Stomach (tissue), 9 donors: ENCODE data around the gene COMMD3. TPM values are rescaled to one million over a fixed set of nuclear protein-coding genes. Genes with fewer than 3 reads are reported as not detected.

ENCODE experiments used
- DNase-seq, 2 donors: peaks; one replicate each; pipeline versions ENCODE4 v3.0.0 to v3.0.0-alpha.2; 2013 to 2019
- H3K27ac ChIP-seq, 5 donors: fragments of 200-600 bp in 4 of 5; sonication (generic) in 4 of 5; one replicate each; pipeline ENCODE4 v1.5.1; 2013 to 2019; ENCODE audit warnings: mild to moderate bottlenecking in 1 of 5, moderate library complexity in 1 of 5
- H3K27me3 ChIP-seq, 3 donors: fragments of 200-600 bp; sonication (generic); one replicate each; pipeline ENCODE4 v1.5.1; 2017 to 2019; ENCODE audit warnings: mixed run types in 1 of 3
- H3K36me3 ChIP-seq, 4 donors: fragments of 200-600 bp; sonication (generic); 1 replicate in 3 of 4; 2 replicates in 1 of 4; pipeline ENCODE4 v1.5.1; 2016 to 2019
- H3K4me1 ChIP-seq, 4 donors: fragments of 200-600 bp; sonication (generic); one replicate each; pipeline ENCODE4 v1.5.1; 2016 to 2019
- H3K4me3 ChIP-seq, 4 donors: fragments of 200-600 bp; sonication (generic) in 3 of 4; one replicate each; pipeline ENCODE4 v1.5.1; 2016 to 2019; ENCODE audit warnings: mild to moderate bottlenecking in 1 of 4
- H3K9me3 ChIP-seq, 4 donors: fragments of 200-600 bp; sonication (generic); one replicate each; pipeline ENCODE4 v1.5.1; 2016 to 2019
- CTCF ChIP-seq, 7 experiments: fragments of 450-650 bp in 4 of 7; fragments of 200-600 bp in 3 of 7; sonication (generic) in 3 of 7; IDR thresholded peaks; one replicate each; pipeline ENCODE4 v1.5.1; 2016 to 2019; ENCODE audit warnings: antibody characterized with exemption in 7 of 7, control low read depth in 2 of 7, mild to moderate bottlenecking in 1 of 7
- EP300 ChIP-seq: sonication (generic); formaldehyde crosslinking; IDR thresholded peaks from one replicate; pipeline ENCODE4 v1.6.1; 2017; ENCODE audit warnings: antibody characterized with exemption
- POLR2A ChIP-seq, 4 donors: fragments of 450-650 bp; IDR thresholded peaks; one replicate each; pipeline ENCODE4 v1.6.1; 2016; ENCODE audit warnings: antibody characterized with exemption in 4 of 4, control low read depth in 2 of 4, mild to moderate bottlenecking in 1 of 4, moderate library complexity in 1 of 4
- POLR2AphosphoS5 ChIP-seq, 3 donors: sonication (generic); formaldehyde crosslinking; IDR thresholded peaks; one replicate each; pipeline ENCODE4 v1.6.1; 2016; ENCODE audit warnings: antibody characterized with exemption in 3 of 3
- WGBS, 5 donors: extraction: QIAGEN DNeasy Blood & Tissue Kit in 3 of 5; methylation state at CpG; one replicate each; pipeline versions ENCODE4 v1.1.5 to v1.1.7; 2013 to 2018; 5-methylcytosine and 5-hydroxymethylcytosine counted together
- intact Hi-C: fragments of 100-400 bp; cut with DNase I; formaldehyde crosslinking; loops from one replicate; pipeline ENCODE4 v1.15.1; 2023; ENCODE audit warnings: low total_unique reads
- polyA plus RNA-seq, 3 donors: library from polyadenylated mRNA; stranded (reverse); fragments of 200-250 nt; gene quantifications; one replicate each; pipeline ENCODE4 v1.2.3, GENCODE V29; 2013
- total RNA-seq, 5 donors: library from RNA; depleted of rRNA; stranded (reverse); fragments of >200 nt; gene quantifications; one replicate each; pipeline versions ENCODE4 v1.1.0 to v1.2.3, GENCODE V29; 2014 to 2016
- donor health status: healthy with polysubstance abuse.
- donor health status: Bipolar disorder and iron deficiency.
- donor health status: healthy.

Gene COMMD3
- total and polyA plus RNA-seq, 8 donors: 4.1 to 57.7 (median 27.1) TPM

GRCh38 chr10:22366435-22366703, 50.2 kb downstream of the COMMD3 start:
- intact Hi-C loops: no loop called here
- Histone ChIP-seq H3K27me3 (no peaks in the 10 kb centered on the region), H3K4me1 (no peaks in the 10 kb centered on the region), H3K36me3 (no peaks in the 10 kb centered on the region), H3K9me3 (no peaks in the 10 kb centered on the region), H3K27ac (no peak overlapping the region), H3K4me3 (no peak overlapping the region)
- TF ChIP-seq CTCF (IDR thresholded peaks at IDR 0.05) (no peak), POLR2AphosphoS5 (IDR thresholded peaks at IDR 0.05) (no peak), POLR2A (IDR thresholded peaks at IDR 0.05) (no peak), EP300 (no peak)
- no peak for DNase-seq

- intact Hi-C loops: no loop called here
- DNase-seq: no peak
- no peaks in the 10 kb centered on the region for H3K36me3 ChIP-seq
- TF ChIP-seq EP300: no peak
- no peak for TF ChIP-seq CTCF (IDR thresholded peaks at IDR 0.05)
- 41 to 66% (median 46%) methylated on average over 2 of the region's 2 CpGs for WGBS, 5 donors
- H3K27ac ChIP-seq: no peak overlapping the region
- H3K4me1 ChIP-seq: no peaks in the 10 kb centered on the region
- H3K4me3 ChIP-seq: no peak overlapping the region
- H3K27me3 ChIP-seq: no peaks in the 10 kb centered on the region
- H3K9me3 ChIP-seq: no peaks in the 10 kb centered on the region
These were observed 50.6 kb downstream of the COMMD3 start for GRCh38 chr10:22366771-22367170.

- intact Hi-C loops: no loop called here
- TF ChIP-seq POLR2A (IDR thresholded peaks at IDR 0.05) (no peak), EP300 (no peak), POLR2AphosphoS5 (IDR thresholded peaks at IDR 0.05) (no peak), CTCF (IDR thresholded peaks at IDR 0.05) (no peak)
- Histone ChIP-seq H3K36me3 (no peaks in the 10 kb centered on the region), H3K9me3 (no peaks in the 10 kb centered on the region), H3K27me3 (no peaks in the 10 kb centered on the region), H3K4me1 (no peaks in the 10 kb centered on the region), H3K27ac (no peak overlapping the region), H3K4me3 (no peak overlapping the region)
- WGBS, 5 donors: 75 to 89% (median 83%) methylated on average over 1 of the region's 1 CpG
- no peak for DNase-seq
These were observed 51.3 kb downstream of the COMMD3 start for GRCh38 chr10:22367471-22367870.

- Histone ChIP-seq H3K4me3 (no peak overlapping the region), H3K27ac (no peak overlapping the region), H3K27me3 (no peaks in the 10 kb centered on the region), H3K36me3 (no peaks in the 10 kb centered on the region), H3K9me3 (no peaks in the 10 kb centered on the region), H3K4me1 (no peaks in the 10 kb centered on the region)
- 77 to 87% (median 79%) methylated on average over 4 of the region's 4 CpGs for WGBS, 5 donors
- no peak for DNase-seq
- no peak for TF ChIP-seq POLR2AphosphoS5 (IDR thresholded peaks at IDR 0.05)
- TF ChIP-seq POLR2A (IDR thresholded peaks at IDR 0.05): no peak
- no peak for TF ChIP-seq EP300
- no peak for TF ChIP-seq CTCF (IDR thresholded peaks at IDR 0.05)
- intact Hi-C loops: no loop called here
These were observed 52.2 kb downstream of the COMMD3 start for GRCh38 chr10:22368402-22368801.

GRCh38 chr10:22368981-22369380, 52.8 kb downstream of the COMMD3 start:
- DNase-seq: no peak
- Histone ChIP-seq H3K27me3 (no peaks in the 10 kb centered on the region), H3K27ac (no peak overlapping the region), H3K36me3 (no peaks in the 10 kb centered on the region), H3K4me1 (no peaks in the 10 kb centered on the region), H3K9me3 (no peaks in the 10 kb centered on the region), H3K4me3 (no peak overlapping the region)
- WGBS, 5 donors: 38 to 64% (median 45%) methylated on average over 2 of the region's 2 CpGs
- intact Hi-C loops: no loop called here
- no peak for TF ChIP-seq POLR2AphosphoS5 (IDR thresholded peaks at IDR 0.05)
- no peak for TF ChIP-seq POLR2A (IDR thresholded peaks at IDR 0.05)
- no peak for TF ChIP-seq CTCF (IDR thresholded peaks at IDR 0.05)
